Parathyroid adenoma (tissue), 2 donors: Measurements from ENCODE around the gene SUN2.

Experiments used
- H2AFZ ChIP-seq: fragments of 300-600 bp; sonication (generic); one replicate; pipeline ENCODE4 v1.7.0; 2017; ENCODE audit warnings: antibody characterized with exemption, mild to moderate bottlenecking
- H3K27ac ChIP-seq: fragments of 300-600 bp; sonication (generic); one replicate; pipeline ENCODE4 v1.7.0; 2017
- H3K27me3 ChIP-seq: fragments of 300-600 bp; sonication (generic); one replicate; pipeline ENCODE4 v1.7.0; 2017; ENCODE audit warnings: low read length; ENCODE audit not compliant: control insufficient read depth, insufficient read depth
- H3K36me3 ChIP-seq: fragments of 300-600 bp; sonication (generic); one replicate; pipeline ENCODE4 v1.7.0; 2017; ENCODE audit warnings: low read length; ENCODE audit not compliant: control insufficient read depth, insufficient read depth
- H3K4me1 ChIP-seq: fragments of 300-600 bp; sonication (generic); one replicate; pipeline ENCODE4 v1.7.0; 2017; ENCODE audit warnings: control low read depth
- H3K4me2 ChIP-seq: fragments of 300-600 bp; sonication (generic); one replicate; pipeline ENCODE4 v1.7.0; 2017; ENCODE audit warnings: low read length
- H3K4me3 ChIP-seq: fragments of 300-600 bp; sonication (generic); one replicate; pipeline ENCODE4 v1.7.0; 2017; ENCODE audit warnings: low read depth, low read length
- H3K79me2 ChIP-seq: fragments of 300-600 bp; sonication (generic); one replicate; pipeline ENCODE4 v1.7.0; 2017; ENCODE audit warnings: control low read depth
- H3K9ac ChIP-seq: fragments of 300-600 bp; sonication (generic); one replicate; pipeline ENCODE4 v1.7.0; 2017; ENCODE audit warnings: mild to moderate bottlenecking
- H3K9me3 ChIP-seq: fragments of 300-600 bp; sonication (generic); one replicate; pipeline ENCODE4 v1.7.0; 2017; ENCODE audit warnings: low read length; ENCODE audit not compliant: control insufficient read depth
- CTCF ChIP-seq: fragments of 300-600 bp; sonication (generic); IDR thresholded peaks from one replicate; pipeline ENCODE4 v1.7.0; 2017; ENCODE audit warnings: antibody characterized with exemption, mild to moderate bottlenecking
- donor health status: primary hyperparathyroidism.

SUN2 gene

GRCh38 chr22:38727530-38728451 is 28.0 kb downstream of the SUN2 start:
- Histone ChIP-seq H3K9ac (no peak overlapping the region), H2AFZ (no peak overlapping the region), H3K4me3 (no peak overlapping the region), H3K27ac (no peak overlapping the region), H3K9me3 (no peaks in the 10 kb centered on the region), H3K4me2 (no peak overlapping the region), H3K79me2 (no peaks in the 10 kb centered on the region), H3K36me3 (no peaks in the 10 kb centered on the region), H3K27me3 (no peaks in the 10 kb centered on the region), H3K4me1 (no peaks in the 10 kb centered on the region)
- TF ChIP-seq CTCF = no peak

- no peaks in the 10 kb centered on the region for H3K9me3 ChIP-seq
- no peak overlapping the region for H2AFZ ChIP-seq
- no peak overlapping the region for H3K9ac ChIP-seq
- no peak overlapping the region for H3K4me3 ChIP-seq
- H3K4me1 ChIP-seq = no peaks in the 10 kb centered on the region
- TF ChIP-seq CTCF = no peak
- H3K36me3 ChIP-seq = no peaks in the 10 kb centered on the region
- H3K79me2 ChIP-seq = no peaks in the 10 kb centered on the region
- no peak overlapping the region for H3K4me2 ChIP-seq
- no peak overlapping the region for H3K27ac ChIP-seq
- no peaks in the 10 kb centered on the region for H3K27me3 ChIP-seq
These were observed 28.7 kb downstream of the SUN2 start for GRCh38 chr22:38727123-38727522.

- H3K36me3 ChIP-seq = no peaks in the 10 kb centered on the region
- no peak overlapping the region for H2AFZ ChIP-seq
- no peak overlapping the region for H3K27ac ChIP-seq
- no peak overlapping the region for H3K4me2 ChIP-seq
- H3K79me2 ChIP-seq = no peaks in the 10 kb centered on the region
- H3K27me3 ChIP-seq = no peaks in the 10 kb centered on the region
- H3K9ac ChIP-seq = no peak overlapping the region
- no peak for TF ChIP-seq CTCF
- H3K9me3 ChIP-seq = no peaks in the 10 kb centered on the region
- no peak overlapping the region for H3K4me3 ChIP-seq
- no peaks in the 10 kb centered on the region for H3K4me1 ChIP-seq
These were observed 29.7 kb downstream of the SUN2 start for GRCh38 chr22:38725900-38726655.

GRCh38 chr22:38724926-38725571 is 30.7 kb downstream of the SUN2 start:
- Histone ChIP-seq H3K4me1 (no peaks in the 10 kb centered on the region), H3K9ac (no peak overlapping the region), H3K79me2 (no peaks in the 10 kb centered on the region), H2AFZ (no peak overlapping the region), H3K27ac (no peak overlapping the region), H3K27me3 (no peaks in the 10 kb centered on the region), H3K36me3 (no peaks in the 10 kb centered on the region), H3K9me3 (no peaks in the 10 kb centered on the region), H3K4me2 (no peak overlapping the region), H3K4me3 (no peak overlapping the region)
- TF ChIP-seq CTCF = no peak
